HCT116 (cell line): ENCODE results near the gene REXO5. TPM values are rescaled to one million over a fixed set of nuclear protein-coding genes. Genes with fewer than 3 reads are reported as not detected.
A peak's percentile ranks its signal among the peaks of the same experiment; 100 is the strongest.

ENCODE experiments used
- ATAC-seq: fragments of 200-7000 bp; cut with Tn5 transposase; 2 replicates; pipeline ENCODE4 v1.9.1; 2020; ENCODE audit warnings: mild to moderate bottlenecking, moderate library complexity
- BruUV-seq: library from RNA; stranded (reverse); fragments of 400-500 nt; replicated peaks from 2 replicates; lab custom pipeline; 2021; lab: Mats Ljungman, UMichigan
- CTCF ChIA-PET: fragments of 300-600 bp; sonication (Branson Sonifier 250); formaldehyde crosslinking; loops from one replicate; lab custom pipeline; 2021; ENCODE audit warnings: antibody characterized with exemption; lab: Charles Lee
- POLR2A ChIA-PET: fragments of 300-600, 350-600 bp; sonication (Branson Sonifier 250); formaldehyde crosslinking; loops from one replicate; lab custom pipeline; 2021; ENCODE audit warnings: antibody characterized with exemption; lab: Charles Lee
- RAD21 ChIA-PET, 2 experiments: fragments of 300-600 bp; sonication (Branson Sonifier 250); formaldehyde crosslinking; loops; one replicate each; lab custom pipeline; 2023; ENCODE audit warnings: low total read pairs in 2 of 2; ENCODE audit not compliant: uncharacterized antibody in 2 of 2, unreplicated experiment in 2 of 2, low non-redundant PET in 1 of 2; lab: Charles Lee
- DNase-seq: peaks from one replicate; pipeline ENCODE4 v3.0.0-alpha.2; 2010; ENCODE audit warnings: low read depth, low spot score
- H2AFZ ChIP-seq: fragments of 200-600 bp; shearing (Covaris generic), sonication (generic); 2 replicates; pipeline ENCODE4 v1.6.1; 2017; ENCODE audit warnings: low read depth, mixed run types, mixed read lengths, antibody characterized with exemption, low read length; ENCODE audit not compliant: poor library complexity, severe bottlenecking
- H3K27ac ChIP-seq: 2 replicates; pipeline ENCODE4 v1.5.1; 2012; ENCODE audit warnings: low read depth, low read length
- H3K27me3 ChIP-seq: fragments of 200-600 bp; sonication (generic); 2 replicates; pipeline ENCODE4 v1.6.1; 2016; ENCODE audit warnings: mixed run types, low read length, mixed read lengths; ENCODE audit not compliant: insufficient read depth
- H3K36me3 ChIP-seq, 2 experiments: fragments of 200-500 bp in 1 of 2; fragments of 200-600 bp in 1 of 2; sonication (Bioruptor generic) in 1 of 2; sonication (generic) in 1 of 2; 2 replicates each; pipeline versions ENCODE4 v1.5.1 to v1.6.1; 2014 to 2016; ENCODE audit warnings: low read length in 2 of 2, inconsistent platforms in 1 of 2, mixed read lengths in 1 of 2, mixed run types in 1 of 2; ENCODE audit not compliant: insufficient read depth in 2 of 2, control insufficient read depth in 1 of 2
- H3K4me1 ChIP-seq, 2 experiments: fragments of 200-600 bp in 1 of 2; sonication (generic) in 1 of 2; 2 replicates each; pipeline versions ENCODE4 v1.5.1 to v1.6.1; 2012 to 2017; ENCODE audit warnings: low read length in 2 of 2, inconsistent platforms in 1 of 2, mild to moderate bottlenecking in 1 of 2, mixed read lengths in 1 of 2, mixed run types in 1 of 2, moderate library complexity in 1 of 2; ENCODE audit not compliant: insufficient read depth in 2 of 2, control insufficient read depth in 1 of 2
- H3K4me2 ChIP-seq: fragments of 200-600 bp; sonication (generic); 2 replicates; pipeline ENCODE4 v1.6.1; 2017; ENCODE audit warnings: mixed run types, low read length, mixed read lengths
- H3K4me3 ChIP-seq, 2 experiments: fragments of 200-600 bp in 1 of 2; sonication (generic) in 1 of 2; replicated peaks in 1 of 2; 2 replicates each; pipeline ENCODE4 v1.5.1; 2011 to 2016; ENCODE audit warnings: low read length in 2 of 2, control low read depth in 1 of 2, low read depth in 1 of 2, mild to moderate bottlenecking in 1 of 2, mixed read lengths in 1 of 2, mixed run types in 1 of 2
- H3K79me2 ChIP-seq: fragments of 200-600 bp; sonication (generic); 2 replicates; pipeline ENCODE4 v1.6.1; 2017; ENCODE audit warnings: mild to moderate bottlenecking, mixed run types, low read length, moderate library complexity, mixed read lengths; ENCODE audit not compliant: insufficient read depth
- H3K9ac ChIP-seq: fragments of 200-600 bp; sonication (generic); 2 replicates; pipeline ENCODE4 v1.6.1; 2016; ENCODE audit warnings: low read length, mixed read lengths
- H3K9me2 ChIP-seq: fragments of 200-600 bp; sonication (generic), shearing (Covaris generic); 2 replicates; pipeline ENCODE4 v1.6.1; 2017; ENCODE audit warnings: mixed run types, mild to moderate bottlenecking, moderate library complexity; ENCODE audit not compliant: insufficient read depth
- H3K9me3 ChIP-seq, 2 experiments: fragments of 200-500 bp in 1 of 2; fragments of 200-600 bp in 1 of 2; sonication (Bioruptor generic) in 1 of 2; sonication (generic) in 1 of 2; 2 replicates each; pipeline ENCODE4 v1.6.1; 2014 to 2017; ENCODE audit warnings: low read length in 2 of 2, mixed read lengths in 2 of 2, inconsistent platforms in 1 of 2, low read depth in 1 of 2, mild to moderate bottlenecking in 1 of 2, mixed run types in 1 of 2, moderate library complexity in 1 of 2; ENCODE audit not compliant: control insufficient read depth in 1 of 2, insufficient read depth in 1 of 2
- H4K20me1 ChIP-seq: fragments of 200-600 bp; sonication (generic), shearing (Covaris generic); 2 replicates; pipeline ENCODE4 v1.6.1; 2017; ENCODE audit warnings: mixed run types, mild to moderate bottlenecking, moderate library complexity; ENCODE audit not compliant: insufficient read depth
- ATF3 ChIP-seq: IDR thresholded peaks from 2 replicates; pipeline ENCODE4 v1.6.1; 2012
- CEBPB ChIP-seq: IDR thresholded peaks from 2 replicates; pipeline ENCODE4 v1.6.1; 2012; ENCODE audit warnings: low read depth
- CTCF ChIP-seq, 3 experiments: fragments of 200-600 bp in 1 of 3; sonication (generic) in 1 of 3; IDR thresholded peaks in 2 of 3; conservative IDR thresholded peaks in 1 of 3; 2 replicates each; pipeline ENCODE4 v1.5.1; 2012 to 2017; ENCODE audit warnings: low read depth in 2 of 3, low read length in 2 of 3, antibody characterized with exemption in 1 of 3, borderline replicate concordance in 1 of 3, control low read depth in 1 of 3, mild to moderate bottlenecking in 1 of 3, mixed read lengths in 1 of 3, mixed run types in 1 of 3, moderate library complexity in 1 of 3; ENCODE audit not compliant: insufficient read depth in 1 of 3
- EGR1 ChIP-seq: IDR thresholded peaks from 2 replicates; pipeline ENCODE4 v1.6.1; 2012; ENCODE audit warnings: low read depth
- ELF1 ChIP-seq: IDR thresholded peaks from 2 replicates; pipeline ENCODE4 v1.6.1; 2012; ENCODE audit warnings: low read depth, borderline replicate concordance
- FOSL1 ChIP-seq: IDR thresholded peaks from 2 replicates; pipeline ENCODE4 v1.6.1; 2012; ENCODE audit warnings: low read depth
- JUND ChIP-seq: IDR thresholded peaks from 2 replicates; pipeline ENCODE4 v1.6.1; 2012
- MAX ChIP-seq: IDR thresholded peaks from 2 replicates; pipeline ENCODE4 v1.6.1; 2012
- POLR2A ChIP-seq: IDR thresholded peaks from 2 replicates; pipeline ENCODE4 v1.7.0; 2011; ENCODE audit warnings: borderline replicate concordance; ENCODE audit not compliant: insufficient read depth, insufficient read length; ENCODE audit errors: extremely low read depth
- POLR2AphosphoS5 ChIP-seq: IDR thresholded peaks from 2 replicates; pipeline ENCODE4 v1.6.1; 2011; ENCODE audit warnings: mild to moderate bottlenecking, low read depth, low read length, moderate library complexity
- RAD21 ChIP-seq: IDR thresholded peaks from 2 replicates; pipeline ENCODE4 v1.6.1; 2012; ENCODE audit warnings: low read depth, mild to moderate bottlenecking
- REST ChIP-seq: IDR thresholded peaks from 2 replicates; pipeline ENCODE4 v1.6.1; 2012; ENCODE audit warnings: low read depth
- SIN3A ChIP-seq: IDR thresholded peaks from 2 replicates; pipeline ENCODE4 v1.6.1; 2012; ENCODE audit warnings: low read depth
- SP1 ChIP-seq: IDR thresholded peaks from 2 replicates; pipeline ENCODE4 v1.6.1; 2012; ENCODE audit warnings: low read depth
- SRF ChIP-seq: IDR thresholded peaks from 2 replicates; pipeline ENCODE4 v1.6.1; 2012; ENCODE audit warnings: low read depth
- YY1 ChIP-seq: IDR thresholded peaks from 2 replicates; pipeline ENCODE4 v1.6.1; 2011; ENCODE audit warnings: low read length, low read depth, moderate library complexity, mild to moderate bottlenecking; ENCODE audit not compliant: insufficient replicate concordance; ENCODE audit errors: extremely low read depth
- ZBTB33 ChIP-seq: IDR thresholded peaks from 2 replicates; pipeline ENCODE4 v1.6.1; 2011; ENCODE audit warnings: mild to moderate bottlenecking, low read length, moderate library complexity; ENCODE audit not compliant: insufficient replicate concordance; ENCODE audit errors: extremely low read depth
- ZFX ChIP-seq: fragments of 450-650 bp; IDR thresholded peaks from 2 replicates; pipeline ENCODE4 v1.6.1; 2017
- ZNF274 ChIP-seq: fragments of 200-500 bp; sonication (Bioruptor generic); IDR thresholded peaks from 2 replicates; pipeline ENCODE4 v1.6.1; 2014; ENCODE audit warnings: mild to moderate bottlenecking, low read depth, low read length, inconsistent platforms
- intact Hi-C: fragments of 100-400 bp; cut with micrococcal nuclease; formaldehyde crosslinking; loops from 2 replicates; pipeline ENCODE4 v1.10.0; 2022
- total RNA-seq: library from RNA; stranded (reverse); gene quantifications from one replicate; pipeline ENCODE4 v1.2.1, GENCODE V29; 2021; ENCODE audit not compliant: unreplicated experiment

The REXO5 gene
- total RNA-seq, 1 experiment from 2014 or later: 10.5 TPM

- Histone ChIP-seq H2AFZ (peak within 1 kb of the TSS; percentile 70), H3K27ac (0 out of 2 replicates have a peak within 1 kb of the TSS, but pooled peaks have one; percentile 12), H3K4me2 (peak within 1 kb of the TSS; percentile 69), H3K36me3 (no peaks in the 10 kb centered on the region), H3K9me2 (no peaks in the 10 kb centered on the region), H3K4me3 (peak within 1 kb of the TSS; percentile 34 to 51), H3K4me1 (peaks cover 10 to 12% of the 10 kb centered on the region in 2 experiments), H3K9ac (peak within 1 kb of the TSS; percentile 9; the same call in 1 of the 2 replicates), H3K27me3 (no peaks in the 10 kb centered on the region), H3K79me2 (no peaks in the 10 kb centered on the region), H3K9me3 (no peaks in the 10 kb centered on the region), H4K20me1 (no peaks in the 10 kb centered on the region)
- intact Hi-C loops: no loop called here
- ChIA-PET POLR2A (interaction anchor here (1.0 kb wide), 1 partner anchor 40 kb away, joined by 3 read pairs; no protein-coding TSS in a partner anchor), RAD21 (no interaction called here), CTCF (interaction anchor here (1.2 to 3.7 kb wide), 2 partner anchors 12 to 537 kb away, joined by 3 to 14 read pairs; no protein-coding TSS in a partner anchor)
- ATAC-seq: peak; percentile 100
- TSS peak; percentile 78 for BruUV-seq
- DNase-seq: peak; percentile 65
- TF ChIP-seq ZBTB33: no peak
- no peak for TF ChIP-seq ELF1
- no peak for TF ChIP-seq YY1
- no peak for TF ChIP-seq ZNF274
- TF ChIP-seq FOSL1: no peak
- TF ChIP-seq CTCF (IDR thresholded peaks at IDR 0.05 in 2 of 3, conservative IDR thresholded peaks at IDR 0.05 in 1 of 3; ENCODE audit: borderline replicate concordance in 1 of 3, insufficient read depth in 1 of 3, low read depth in 2 of 3, low read length in 2 of 3): no peak
- TF ChIP-seq JUND: no peak
- TF ChIP-seq EGR1: no peak
- TF ChIP-seq POLR2A: no peak
- no peak for TF ChIP-seq RAD21
- no peak for TF ChIP-seq REST
- TF ChIP-seq MAX: peak; percentile 84
- TF ChIP-seq SIN3A: no peak
- no peak for TF ChIP-seq SRF
- TF ChIP-seq SP1: peak; percentile 32; the same call in 1 of the 2 replicates
- TF ChIP-seq CEBPB: no peak
- peak; percentile 19; the same call in 1 of the 2 replicates for TF ChIP-seq POLR2AphosphoS5
- no peak for TF ChIP-seq ATF3
- TF ChIP-seq ZFX: no peak
Observed at GRCh38 chr16:20763461-20764232, 42.7 kb upstream of the REXO5 start, which contains the start of gene ACSM3. ACSM3 (plus strand) TSS chr16:20764014; CDS start chr16:20770035, 6,021 bp downstream.
